Immature natural killer cell (primary cell): ENCODE results near the gene KRI1. TPM values are rescaled to one million over a fixed set of nuclear protein-coding genes. Genes with fewer than 3 reads are reported as not detected.

ENCODE experiments used
- polyA plus RNA-seq, 3 donors: library from polyadenylated mRNA; unstranded; fragments of 300-500 nt; fragmentation: Illumina TruSeq; gene quantifications; one replicate each; pipeline ENCODE4 v1.2.3, GENCODE V29; 2021

Gene KRI1
- polyA plus RNA-seq, 3 donors from 2014 or later: 5.7 to 44.4 (median 10.1) TPM

Other genes starting within 250 kb of the KRI1 start
- 10 to 100 TPM; 12.5 to 17.8 (median 16.6) TPM for gene FDX2, start 250.0 kb downstream of the KRI1 start, polyA plus RNA-seq
- 10 to 100 TPM in 1 of 3 donors, 1 to 10 TPM in 2; 8.7 to 31.5 (median 9.7) TPM for gene RAVER1, start 232.5 kb downstream of the KRI1 start, polyA plus RNA-seq
- 100 to 1,000 TPM; 263 to 292 (median 280) TPM for gene ICAM3, start 226.4 kb downstream of the KRI1 start, polyA plus RNA-seq
- gene TYK2, start 185.4 kb downstream of the KRI1 start, polyA plus RNA-seq: 100 to 1,000 TPM in 1 of 3 donors, 10 to 100 TPM in 2; 33.6 to 105 (median 40.6) TPM
- gene CDC37, start 162.5 kb downstream of the KRI1 start, polyA plus RNA-seq: 100 to 1,000 TPM in 1 of 3 donors, 10 to 100 TPM in 2; 46.5 to 100 (median 62.7) TPM
- 10 to 100 TPM; 10.4 to 22.6 (median 11.1) TPM for gene PDE4A, start 145.5 kb downstream of the KRI1 start, polyA plus RNA-seq
- gene KEAP1, start 62.7 kb downstream of the KRI1 start, polyA plus RNA-seq: 10 to 100 TPM; 49.2 to 86.9 (median 71.6) TPM
- gene S1PR5, start 48.6 kb downstream of the KRI1 start, polyA plus RNA-seq: 100 to 1,000 TPM; 383 to 659 (median 399) TPM
- 10 to 100 TPM; 13.9 to 42.1 (median 16.1) TPM for gene ATG4D, start 22.1 kb downstream of the KRI1 start, polyA plus RNA-seq
- gene CDKN2D, start 3.0 kb upstream of the KRI1 start, polyA plus RNA-seq: 100 to 1,000 TPM; 253 to 474 (median 308) TPM
- 1 to 10 TPM in 1 of 3 donors, not detected in 2; 1.8 TPM for gene AP1M2, start 21.3 kb upstream of the KRI1 start, polyA plus RNA-seq
- 100 to 1,000 TPM; 195 to 449 (median 327) TPM for gene SLC44A2, start 59.5 kb upstream of the KRI1 start, polyA plus RNA-seq
- gene ILF3, start 88.3 kb upstream of the KRI1 start, polyA plus RNA-seq: 100 to 1,000 TPM in 1 of 3 donors, 10 to 100 TPM in 2; 33.7 to 107 (median 52.2) TPM
- gene QTRT1, start 135.4 kb upstream of the KRI1 start, polyA plus RNA-seq: 10 to 100 TPM; 25.5 to 48.1 (median 33.7) TPM
- gene DNM2, start 152.1 kb upstream of the KRI1 start, polyA plus RNA-seq: 100 to 1,000 TPM in 1 of 3 donors, 10 to 100 TPM in 2; 62.9 to 170 (median 92.7) TPM